Fibroblast of villous mesenchyme (primary cell): ENCODE data around the gene CNPPD1. TPM values are rescaled to one million over a fixed set of nuclear protein-coding genes. Genes with fewer than 3 reads are reported as not detected.

Source experiments
- DNase-seq: peaks from one replicate; pipeline ENCODE4 v3.0.0-alpha.2; 2010; ENCODE audit warnings: low read depth
- H3K4me3 ChIP-seq: 2 replicates; pipeline ENCODE4 v1.5.1; 2011; ENCODE audit warnings: low read depth, mild to moderate bottlenecking, low read length
- total RNA-seq: library from RNA; depleted of rRNA; stranded (reverse); fragments of >200 nt; gene quantifications from 2 replicates; pipeline ENCODE4 v1.2.3, GENCODE V29; 2012
- TF ChIP-seq, protein P1 (sequence below): IDR thresholded peaks from 2 replicates; pipeline ENCODE4 v1.5.1; 2012; ENCODE audit warnings: low read depth, mild to moderate bottlenecking, low read length; ENCODE audit not compliant: insufficient read depth

CNPPD1 gene
- total RNA-seq, 1 donor: 17.7 TPM

DNA sequence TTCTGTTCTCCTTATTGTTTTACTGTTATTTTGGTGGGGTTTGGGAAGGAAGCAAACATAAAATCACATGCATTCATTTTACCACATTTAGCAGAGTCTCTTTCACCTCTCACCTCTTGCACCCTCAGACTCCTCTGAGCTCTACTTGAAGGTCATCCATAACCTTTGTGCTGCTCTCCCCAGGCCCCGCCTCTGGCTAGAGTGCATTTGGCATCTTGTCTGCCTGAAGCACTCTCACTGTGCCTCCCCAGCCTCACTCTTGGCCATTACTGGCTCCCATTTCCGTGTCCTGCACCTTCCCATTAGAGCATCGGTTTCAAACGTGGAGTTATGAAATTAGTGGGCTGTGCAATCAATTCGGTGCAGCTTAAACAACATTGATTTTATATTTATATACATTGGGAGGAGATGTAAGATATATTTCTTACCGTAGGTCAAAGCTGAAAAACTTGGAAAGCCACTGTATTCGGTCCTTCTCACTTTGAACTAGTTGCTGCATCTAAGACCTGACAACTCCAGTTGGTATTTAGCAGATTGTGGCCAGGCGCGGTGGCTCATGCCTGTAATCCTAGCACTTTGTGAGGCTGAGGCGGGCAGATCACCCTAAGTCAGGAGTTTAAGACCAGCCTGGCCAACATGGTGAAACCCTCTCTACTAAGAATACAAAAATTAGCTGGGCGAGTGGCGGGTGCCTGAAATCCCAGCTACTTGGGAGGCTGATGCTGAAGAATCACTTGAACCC, 22.9 kb upstream of the CNPPD1 start:
- no peak for DNase-seq
- no peak overlapping the region for H3K4me3 ChIP-seq
- TF ChIP-seq, protein P1, sequence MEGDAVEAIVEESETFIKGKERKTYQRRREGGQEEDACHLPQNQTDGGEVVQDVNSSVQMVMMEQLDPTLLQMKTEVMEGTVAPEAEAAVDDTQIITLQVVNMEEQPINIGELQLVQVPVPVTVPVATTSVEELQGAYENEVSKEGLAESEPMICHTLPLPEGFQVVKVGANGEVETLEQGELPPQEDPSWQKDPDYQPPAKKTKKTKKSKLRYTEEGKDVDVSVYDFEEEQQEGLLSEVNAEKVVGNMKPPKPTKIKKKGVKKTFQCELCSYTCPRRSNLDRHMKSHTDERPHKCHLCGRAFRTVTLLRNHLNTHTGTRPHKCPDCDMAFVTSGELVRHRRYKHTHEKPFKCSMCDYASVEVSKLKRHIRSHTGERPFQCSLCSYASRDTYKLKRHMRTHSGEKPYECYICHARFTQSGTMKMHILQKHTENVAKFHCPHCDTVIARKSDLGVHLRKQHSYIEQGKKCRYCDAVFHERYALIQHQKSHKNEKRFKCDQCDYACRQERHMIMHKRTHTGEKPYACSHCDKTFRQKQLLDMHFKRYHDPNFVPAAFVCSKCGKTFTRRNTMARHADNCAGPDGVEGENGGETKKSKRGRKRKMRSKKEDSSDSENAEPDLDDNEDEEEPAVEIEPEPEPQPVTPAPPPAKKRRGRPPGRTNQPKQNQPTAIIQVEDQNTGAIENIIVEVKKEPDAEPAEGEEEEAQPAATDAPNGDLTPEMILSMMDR: no peak

DNA sequence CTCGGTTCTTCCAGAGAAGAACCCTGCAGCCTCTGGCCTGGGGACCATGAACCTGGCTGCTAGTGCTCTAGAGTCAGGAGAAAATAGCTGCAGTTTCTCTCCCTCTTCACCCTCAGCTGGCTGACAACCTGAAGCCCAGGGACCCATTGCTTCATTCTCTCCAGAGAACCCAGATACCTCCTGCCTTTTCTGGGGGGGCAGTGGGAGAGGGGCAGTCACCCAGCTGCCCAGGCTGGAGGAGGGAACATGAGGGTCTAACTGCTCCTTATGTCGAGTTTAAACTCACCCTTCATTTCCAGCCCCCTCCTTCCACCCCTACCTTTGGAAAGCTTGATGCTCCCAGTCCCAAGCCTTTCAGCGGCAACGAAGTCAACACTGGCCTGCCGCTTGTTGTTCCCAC, 22.2 kb upstream of the CNPPD1 start:
- TF ChIP-seq, protein P1: no peak
- DNase-seq: no peak
- no peak overlapping the region for H3K4me3 ChIP-seq

DNA sequence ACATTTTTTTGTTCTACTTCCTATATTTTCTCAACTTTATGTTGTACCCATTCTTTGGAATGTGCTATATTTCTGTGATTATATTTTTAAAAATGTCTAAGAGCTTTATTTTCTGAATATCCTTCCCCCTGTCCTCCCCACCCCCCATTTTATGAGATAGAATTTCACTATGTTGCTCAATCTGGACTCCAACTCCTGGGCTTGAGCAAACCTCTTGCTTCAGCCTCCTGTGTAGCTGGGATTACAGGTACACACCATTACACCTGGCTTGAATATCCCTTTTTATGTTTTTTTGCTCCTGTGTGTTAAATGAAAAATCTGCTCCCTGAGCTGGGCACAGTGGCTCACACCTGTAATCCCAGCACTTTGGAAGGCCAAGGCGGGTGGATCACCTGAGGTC, 20.7 kb upstream of the CNPPD1 start:
- no peak overlapping the region for H3K4me3 ChIP-seq
- DNase-seq: no peak
- TF ChIP-seq, protein P1: no peak

DNA sequence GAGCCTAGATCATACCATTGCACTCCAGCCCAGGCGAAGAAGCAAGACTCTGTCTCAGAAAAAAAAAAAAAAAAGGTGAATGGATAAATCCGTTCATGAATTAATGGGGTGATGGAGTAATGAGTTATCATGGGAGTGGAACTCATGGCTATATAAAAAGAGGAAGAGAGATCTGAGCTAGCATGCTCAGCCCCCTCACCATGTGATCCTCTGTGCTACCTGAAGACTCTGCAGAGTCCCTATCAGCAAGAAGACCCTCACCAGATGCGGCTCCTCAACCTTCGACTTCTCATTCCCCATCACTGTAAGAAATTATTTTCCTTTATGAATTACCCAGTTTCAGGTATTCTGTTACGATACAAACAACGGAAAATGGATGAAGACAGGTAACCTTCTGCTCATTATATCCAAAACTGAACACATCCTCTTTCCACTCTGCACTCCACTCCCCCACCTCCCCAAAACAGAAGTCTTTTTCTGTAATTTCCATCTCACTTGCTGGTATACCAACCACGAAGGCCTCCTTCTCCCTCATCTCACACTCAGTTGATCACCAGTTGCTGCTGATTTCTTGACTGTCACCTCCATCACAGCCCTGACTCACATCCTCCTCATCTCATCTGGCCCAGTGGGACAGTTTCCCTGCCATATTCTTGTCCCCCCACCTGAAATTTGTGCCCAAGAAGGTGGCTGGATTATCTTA, 10.2 kb upstream of the CNPPD1 start:
- H3K4me3 ChIP-seq: no peak overlapping the region
- DNase-seq: no peak
- TF ChIP-seq, protein P1: no peak

DNA sequence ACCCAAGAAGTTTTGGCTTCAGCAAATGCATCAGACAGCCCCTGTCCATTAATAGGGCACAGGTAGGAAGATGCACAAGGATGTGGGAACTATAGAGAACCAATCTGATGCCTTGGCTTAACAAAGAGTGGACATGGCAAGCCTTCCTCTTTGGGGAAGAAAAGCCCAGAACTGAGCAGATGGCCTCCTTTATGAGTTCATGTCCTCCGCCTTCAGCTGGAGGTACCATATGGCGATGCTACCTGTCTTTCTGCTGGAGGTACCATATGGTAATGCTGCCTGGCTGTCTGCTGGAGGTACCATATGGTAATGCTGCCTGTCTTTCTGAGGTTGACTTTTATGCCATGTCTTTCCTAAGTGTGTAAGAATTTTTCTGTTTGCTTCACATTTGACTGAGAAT, 7.4 kb upstream of the CNPPD1 start:
- DNase-seq: no peak
- TF ChIP-seq, protein P1: no peak
- no peak overlapping the region for H3K4me3 ChIP-seq

DNA sequence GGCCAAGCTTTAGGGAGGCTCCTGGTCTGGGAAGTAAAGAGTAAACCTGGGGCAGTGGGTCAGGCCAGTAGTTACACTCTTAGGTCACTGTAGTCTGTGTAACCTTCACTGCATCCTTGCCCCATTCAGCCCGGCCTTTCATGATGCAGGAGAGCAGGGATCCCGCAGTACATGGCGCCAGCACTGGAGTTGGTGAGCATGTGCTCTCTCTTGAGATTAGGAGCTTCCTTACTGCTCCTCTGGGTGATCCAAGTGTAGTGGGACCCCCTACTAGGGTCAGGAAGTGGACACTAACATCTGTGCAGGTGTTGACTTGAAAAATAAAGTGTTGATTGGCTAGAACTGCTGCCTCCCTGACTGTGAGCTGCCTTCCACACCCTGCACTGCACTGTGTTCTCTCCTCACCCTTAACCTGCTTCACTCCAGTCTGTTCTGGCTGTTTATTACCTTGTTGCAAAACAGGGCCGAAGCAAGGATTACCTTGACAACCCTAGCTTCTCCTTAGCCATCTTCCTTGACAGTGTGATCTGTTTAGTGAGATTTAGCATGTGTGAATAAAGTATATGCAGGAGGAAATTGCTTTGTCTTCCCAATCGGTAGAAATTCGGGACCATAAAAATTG, 6.5 kb upstream of the CNPPD1 start:
- TF ChIP-seq, protein P1: no peak
- DNase-seq: no peak
- H3K4me3 ChIP-seq: no peak overlapping the region
